H1 (cell line): Measurements from ENCODE around the gene MIA2. TPM values are rescaled to one million over a fixed set of nuclear protein-coding genes. Genes with fewer than 3 reads are reported as not detected.

ENCODE experiments used
- CTCF ChIA-PET: fragments of 300-600 bp; sonication (Branson Sonifier 250); formaldehyde crosslinking; loops from one replicate; lab custom pipeline; 2021; ENCODE audit not compliant: partially characterized antibody; lab: Charles Lee
- POLR2A ChIA-PET: fragments of 300-600 bp; sonication (Branson Sonifier 250); formaldehyde crosslinking; loops from one replicate; lab custom pipeline; 2021; ENCODE audit warnings: inconsistent platforms; ENCODE audit not compliant: partially characterized antibody; lab: Charles Lee
- DNase-seq, 2 experiments: peaks; one replicate each; pipeline versions ENCODE4 v3.0.0 to v3.0.0-alpha.2; 2010 to 2022; ENCODE audit warnings: low spot score in 2 of 2, low read depth in 1 of 2, mixed read lengths in 1 of 2
- FAIRE-seq: peaks from 2 replicates; lab custom pipeline; 2011; peaks lifted over from hg19 to GRCh38; lab: Jason Lieb, UNC
- H2AFZ ChIP-seq: 2 replicates; pipeline ENCODE4 v1.8.1; 2012; ENCODE audit warnings: low read length, inconsistent platforms
- H2AK5ac ChIP-seq: 2 replicates; pipeline ENCODE4 v1.6.1; 2013; ENCODE audit warnings: low read depth, low read length
- H2BK120ac ChIP-seq: replicated peaks from 2 replicates; pipeline ENCODE3; 2013; ENCODE audit warnings: low read depth, low read length, inconsistent platforms
- H2BK12ac ChIP-seq: 2 replicates; pipeline ENCODE4 v1.6.1; 2013; ENCODE audit warnings: low read depth, low read length
- H2BK15ac ChIP-seq: 2 replicates; pipeline ENCODE4 v1.6.1; 2013; ENCODE audit warnings: low read length
- H2BK20ac ChIP-seq: 2 replicates; pipeline ENCODE4 v1.6.1; 2013; ENCODE audit warnings: low read length
- H2BK5ac ChIP-seq: 2 replicates; pipeline ENCODE4 v1.6.1; 2013; ENCODE audit warnings: low read depth, low read length
- H3K14ac ChIP-seq: 2 replicates; pipeline ENCODE4 v1.6.1; 2013; ENCODE audit warnings: inconsistent platforms; ENCODE audit not compliant: insufficient read length
- H3K18ac ChIP-seq: 2 replicates; pipeline ENCODE4 v1.6.1; 2013; ENCODE audit warnings: low read length; ENCODE audit errors: extremely low read depth
- H3K23ac ChIP-seq: 2 replicates; pipeline ENCODE4 v1.6.1; 2013; ENCODE audit warnings: inconsistent platforms; ENCODE audit not compliant: insufficient read length
- H3K23me2 ChIP-seq: 2 replicates; pipeline ENCODE4 v1.6.1; 2013; ENCODE audit warnings: low read depth, low read length
- H3K27ac ChIP-seq: 2 replicates; pipeline ENCODE4 v1.6.1; 2011; ENCODE audit warnings: low read depth, low read length, inconsistent platforms
- H3K27me3 ChIP-seq, 4 experiments: replicated peaks in 1 of 4; 1 replicate in 1 of 4; 2 replicates in 3 of 4; pipeline versions ENCODE4 v1.6.1 to v1.8.1; 2011 to 2013; ENCODE audit warnings: low read length in 3 of 4, mild to moderate bottlenecking in 3 of 4, inconsistent platforms in 2 of 4, mixed read lengths in 2 of 4, moderate library complexity in 1 of 4; ENCODE audit not compliant: control insufficient read depth in 3 of 4, insufficient read depth in 3 of 4; ENCODE audit errors: extremely low read depth in 1 of 4
- H3K36me3 ChIP-seq, 4 experiments: 2 replicates each; pipeline versions ENCODE4 v1.6.1 to v1.8.1; 2011 to 2013; ENCODE audit warnings: mild to moderate bottlenecking in 4 of 4, low read length in 3 of 4, moderate library complexity in 2 of 4, control low read depth in 1 of 4, inconsistent platforms in 1 of 4; ENCODE audit not compliant: insufficient read depth in 4 of 4, control insufficient read depth in 2 of 4
- H3K4ac ChIP-seq: replicated peaks from 2 replicates; pipeline ENCODE3; 2013; ENCODE audit warnings: low read length, low read depth, mixed read lengths, inconsistent platforms; ENCODE audit not compliant: insufficient read length
- H3K4me1 ChIP-seq, 4 experiments: replicated peaks in 1 of 4; 1 replicate in 1 of 4; 2 replicates in 3 of 4; pipeline versions ENCODE4 v1.6.1 to v1.8.1; 2011 to 2013; ENCODE audit warnings: low read length in 3 of 4, inconsistent platforms in 2 of 4, mixed read lengths in 1 of 4; ENCODE audit not compliant: insufficient read depth in 4 of 4, control insufficient read depth in 3 of 4
- H3K4me2 ChIP-seq, 2 experiments: 2 replicates each; pipeline versions ENCODE4 v1.6.1 to v1.8.1; 2011 to 2013; ENCODE audit warnings: low read depth in 2 of 2, low read length in 2 of 2, control low read depth in 1 of 2, inconsistent platforms in 1 of 2, mild to moderate bottlenecking in 1 of 2; ENCODE audit not compliant: insufficient read depth in 1 of 2
- H3K4me3 ChIP-seq, 4 experiments: fragments of 200-600, 300-600 bp in 1 of 4; sonication (generic), shearing (Covaris generic), sonication (Bioruptor Twin) in 1 of 4; 2 replicates each; pipeline versions ENCODE4 v1.5.1 to v1.8.1; 2011 to 2016; ENCODE audit warnings: low read length in 4 of 4, low read depth in 3 of 4, control low read depth in 2 of 4, inconsistent platforms in 2 of 4, mild to moderate bottlenecking in 2 of 4, mixed read lengths in 1 of 4, moderate library complexity in 1 of 4; ENCODE audit not compliant: insufficient read depth in 2 of 4; ENCODE audit errors: extremely low read depth in 1 of 4
- H3K56ac ChIP-seq: replicated peaks from 2 replicates; pipeline ENCODE3; 2013; ENCODE audit warnings: low read depth, mild to moderate bottlenecking, mixed read lengths, low read length, inconsistent platforms; ENCODE audit not compliant: insufficient read length
- H3K79me1 ChIP-seq: 2 replicates; pipeline ENCODE4 v1.6.1; 2013; ENCODE audit warnings: low read depth, low read length, control low read depth
- H3K79me2 ChIP-seq, 2 experiments: 2 replicates each; pipeline versions ENCODE4 v1.6.1 to v1.8.1; 2012 to 2013; ENCODE audit warnings: low read length in 2 of 2, mild to moderate bottlenecking in 2 of 2, inconsistent platforms in 1 of 2; ENCODE audit not compliant: insufficient read depth in 2 of 2, control insufficient read depth in 1 of 2
- H3K9ac ChIP-seq, 4 experiments: replicated peaks in 1 of 4; 1 replicate in 1 of 4; 2 replicates in 3 of 4; pipeline versions ENCODE4 v1.6.1 to v1.8.1; 2011 to 2013; ENCODE audit warnings: low read depth in 3 of 4, low read length in 3 of 4, control low read depth in 2 of 4, mild to moderate bottlenecking in 2 of 4, moderate library complexity in 2 of 4, inconsistent platforms in 1 of 4; ENCODE audit errors: extremely low read depth in 1 of 4
- H3K9me3 ChIP-seq, 2 experiments: 2 replicates each; pipeline versions ENCODE4 v1.6.1 to v1.8.1; 2012 to 2013; ENCODE audit warnings: mild to moderate bottlenecking in 2 of 2, moderate library complexity in 2 of 2, control low read depth in 1 of 2, inconsistent platforms in 1 of 2, low read depth in 1 of 2, low read length in 1 of 2, mixed read lengths in 1 of 2; ENCODE audit not compliant: insufficient read depth in 2 of 2
- H4K20me1 ChIP-seq, 2 experiments: replicated peaks in 1 of 2; 2 replicates each; pipeline versions ENCODE3 to v1.8.1; 2011 to 2013; ENCODE audit warnings: inconsistent platforms in 2 of 2, low read length in 2 of 2, mild to moderate bottlenecking in 1 of 2; ENCODE audit not compliant: insufficient read depth in 2 of 2, control insufficient read depth in 1 of 2
- H4K5ac ChIP-seq: 2 replicates; pipeline ENCODE4 v1.6.1; 2013; ENCODE audit warnings: low read length, low read depth, mixed read lengths, inconsistent platforms; ENCODE audit not compliant: insufficient read length
- H4K8ac ChIP-seq: 2 replicates; pipeline ENCODE4 v1.8.0; 2013; ENCODE audit warnings: mild to moderate bottlenecking, moderate library complexity, low read length, inconsistent platforms; ENCODE audit not compliant: insufficient read depth; ENCODE audit errors: extremely low read depth
- H4K91ac ChIP-seq: replicated peaks from 2 replicates; pipeline ENCODE3; 2013; ENCODE audit warnings: low read length, mixed read lengths, inconsistent platforms; ENCODE audit not compliant: insufficient read length
- CHD2 ChIP-seq: IDR thresholded peaks from 2 replicates; pipeline ENCODE4 v1.6.1; 2012; ENCODE audit warnings: low read length, improper control_type of control experiment
- EGR1 ChIP-seq: IDR thresholded peaks from 2 replicates; pipeline ENCODE4 v1.6.1; 2011; ENCODE audit warnings: low read depth, low read length, borderline replicate concordance
- EZH2 ChIP-seq: fragments of 200-600 bp; sonication (generic); IDR thresholded peaks from 2 replicates; pipeline ENCODE4 v1.7.1; 2012; ENCODE audit warnings: low read depth, mild to moderate bottlenecking, moderate library complexity, low read length, inconsistent platforms; ENCODE audit not compliant: severe bottlenecking
- GABPA ChIP-seq: IDR thresholded peaks from 2 replicates; pipeline ENCODE4 v1.6.1; 2011; ENCODE audit warnings: mild to moderate bottlenecking, low read length, moderate library complexity, borderline replicate concordance; ENCODE audit not compliant: insufficient read depth
- JUN ChIP-seq: IDR thresholded peaks from 2 replicates; pipeline ENCODE4 v1.6.1; 2011; ENCODE audit warnings: low read depth, mild to moderate bottlenecking, improper control_type of control experiment, low read length
- JUND ChIP-seq: IDR thresholded peaks from 2 replicates; pipeline ENCODE4 v1.6.1; 2011; ENCODE audit warnings: mild to moderate bottlenecking, improper control_type of control experiment, low read length
- KDM5A ChIP-seq: fragments of 200-600 bp; IDR thresholded peaks from 2 replicates; pipeline ENCODE4 v1.7.1; 2012; ENCODE audit warnings: mild to moderate bottlenecking, low read length, inconsistent platforms, mixed read lengths
- POU5F1 ChIP-seq: IDR thresholded peaks from 2 replicates; pipeline ENCODE4 v1.6.1; 2011; ENCODE audit warnings: low read depth, mild to moderate bottlenecking, low read length, moderate library complexity
- RFX5 ChIP-seq: IDR thresholded peaks from 2 replicates; pipeline ENCODE4 v1.6.1; 2011; ENCODE audit warnings: low read depth, low read length, improper control_type of control experiment, borderline replicate concordance
- RXRA ChIP-seq: IDR thresholded peaks from 2 replicates; pipeline ENCODE4 v1.6.1; 2011; ENCODE audit warnings: low read depth, mild to moderate bottlenecking, low read length, moderate library complexity; ENCODE audit not compliant: insufficient read depth
- TAF1 ChIP-seq: IDR thresholded peaks from 2 replicates; pipeline ENCODE4 v1.6.1; 2011; ENCODE audit warnings: mild to moderate bottlenecking, low read depth, low read length
- TCF12 ChIP-seq: IDR thresholded peaks from 2 replicates; pipeline ENCODE4 v1.6.1; 2011; ENCODE audit warnings: low read depth, mild to moderate bottlenecking, low read length
- WGBS, 2 experiments: shearing (Covaris generic) in 1 of 2; methylation state at CpG; one replicate each; pipeline versions ENCODE4 v1.1.6 to v1.1.7; 2013 to 2015; ENCODE audit warnings: low lambda C conversion rate in 2 of 2, mixed read lengths in 2 of 2, inconsistent platforms in 1 of 2, low coverage in 1 of 2, missing lambda C conversion rate in 1 of 2; ENCODE audit not compliant: insufficient replicate concordance in 2 of 2, insufficient coverage in 1 of 2, insufficient read length in 1 of 2; ENCODE audit errors: extremely low coverage in 1 of 2, missing lambda C conversion rate in 1 of 2; 5-methylcytosine and 5-hydroxymethylcytosine counted together
- polyA plus RNA-seq, 7 experiments: library from polyadenylated mRNA; depleted of rRNA in 3 of 7; stranded (reverse) in 5 of 7; unstranded in 2 of 7; fragments of >200 nt in 5 of 7; fragments of 200-250 nt in 2 of 7; gene quantifications; 1 replicate in 5 of 7; 2 replicates in 1 of 7; 4 replicates in 1 of 7; pipeline versions ENCODE4 v1.2.1 to v1.2.3, GENCODE V29; 2011 to 2013; ENCODE audit warnings: missing spikeins in 2 of 7, mixed read lengths in 2 of 7
- total RNA-seq: library from RNA; stranded (reverse); fragmentation: NEBNext Ultra II Directional; extraction: Animal tissue kit (Norgen Biotek cat#: 25700); gene quantifications from 2 replicates; pipeline ENCODE4 v1.2.1, GENCODE V29; 2021

MIA2 gene
- total and polyA plus RNA-seq, 2 of the 8 experiments (the other 6 are each of a cell fraction or from before 2014, with no cell fraction given), result 10.1 to 15.0 TPM

DNA sequence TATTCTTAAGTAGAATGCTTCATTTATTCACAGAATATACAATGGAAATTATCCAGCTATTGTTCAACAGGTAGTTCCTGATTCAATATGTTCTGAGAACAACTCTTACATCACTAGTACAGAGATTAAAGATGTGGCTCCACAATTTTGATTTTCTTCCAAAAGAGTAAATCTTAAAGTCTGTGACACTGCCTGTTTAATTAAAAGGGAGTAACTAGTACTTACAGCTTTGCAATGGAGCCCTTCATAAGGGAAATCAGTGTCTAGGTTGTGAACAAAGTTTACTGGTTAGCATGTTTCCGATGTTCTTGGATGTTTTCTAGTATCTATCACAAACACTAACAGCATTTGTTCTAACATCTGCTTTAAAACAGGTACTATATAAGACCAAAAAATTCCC, 30.8 kb downstream of the MIA2 start:
- Histone ChIP-seq H4K5ac (no peak overlapping the region), H3K4me3 (no peak overlapping the region), H4K8ac (no peak overlapping the region), H2BK12ac (no peak overlapping the region), H4K20me1 (no peaks in the 10 kb centered on the region), H4K91ac (no peak overlapping the region), H3K27me3 (no peaks in the 10 kb centered on the region), H2BK120ac (no peak overlapping the region), H3K14ac (no peak overlapping the region), H3K79me1 (no peaks in the 10 kb centered on the region), H2BK15ac (no peak overlapping the region), H3K18ac (no peak overlapping the region), H2BK5ac (no peak overlapping the region), H3K4me2 (no peak overlapping the region), H3K9ac (no peak overlapping the region), H3K36me3 (no peaks in the 10 kb centered on the region), H2BK20ac (no peak overlapping the region), H3K56ac (no peak overlapping the region), H3K27ac (no peak overlapping the region), H2AK5ac (no peak overlapping the region), H3K9me3 (no peaks in the 10 kb centered on the region), H2AFZ (no peak overlapping the region), H3K79me2 (peaks cover 0 to 16% of the 10 kb centered on the region in 2 experiments; a peak in 2 of 4 replicates), H3K4me1 (peaks cover 0 to 7% (median under 1%) of the 10 kb centered on the region in 4 experiments; a peak in 3 of 7 replicates), H3K23me2 (peaks cover 4% of the 10 kb centered on the region), H3K4ac (no peak overlapping the region), H3K23ac (no peak overlapping the region)
- WGBS, 2 experiments, result 84% methylated on average over 1 of the region's 1 CpG; no CpG with 5 or more reads in 1 of the 2 experiments
- ChIA-PET CTCF (no interaction called here), POLR2A (interaction anchor here (2.9 kb wide), 1 partner anchor 85 kb away, joined by 14 read pairs; no protein-coding TSS in a partner anchor)
- no peak for FAIRE-seq
- no peak for DNase-seq
- TF ChIP-seq EZH2 (no peak), RFX5 (no peak), POU5F1 (no peak), TAF1 (no peak), CHD2 (no peak), GABPA (no peak), KDM5A (no peak), EGR1 (no peak), RXRA (no peak), JUND (no peak), TCF12 (no peak), JUN (no peak)
